Astrocyte (in vitro differentiated cells and primary cell): ENCODE results near the gene ZNF862.

Experiments
- EZH2 ChIP-seq: IDR thresholded peaks from 2 replicates; pipeline ENCODE4 v1.6.1; 2012; ENCODE audit warnings: mild to moderate bottlenecking, low read length, inconsistent platforms; ENCODE audit not compliant: insufficient read depth
- TF ChIP-seq, protein P1 (sequence below): IDR thresholded peaks from 2 replicates; pipeline ENCODE4 v1.5.1; 2011; ENCODE audit warnings: low read depth, mild to moderate bottlenecking, inconsistent platforms, low read length, moderate library complexity; ENCODE audit not compliant: insufficient read depth

DNA sequence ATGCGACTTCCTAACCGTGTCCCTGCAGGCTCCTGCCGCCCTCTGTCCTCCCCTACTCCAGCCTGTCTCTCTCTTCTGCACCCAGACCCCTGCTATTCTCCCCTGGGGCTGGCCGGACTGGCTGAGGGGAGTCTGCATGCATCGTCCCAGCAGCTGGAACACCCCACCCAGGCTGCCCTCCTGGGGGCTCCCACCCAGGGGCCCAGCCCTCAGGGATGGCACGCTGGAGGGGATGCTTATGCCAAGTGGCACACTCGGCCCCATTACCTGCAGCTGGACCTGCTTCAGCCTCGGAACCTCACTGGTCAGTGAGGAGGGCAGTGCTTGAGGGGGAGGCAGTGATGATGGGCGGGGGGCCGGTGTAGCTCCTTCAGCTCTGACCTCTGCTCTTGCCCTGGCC lies 43.0 kb upstream of the ZNF862 start:
- TF ChIP-seq, protein P1, sequence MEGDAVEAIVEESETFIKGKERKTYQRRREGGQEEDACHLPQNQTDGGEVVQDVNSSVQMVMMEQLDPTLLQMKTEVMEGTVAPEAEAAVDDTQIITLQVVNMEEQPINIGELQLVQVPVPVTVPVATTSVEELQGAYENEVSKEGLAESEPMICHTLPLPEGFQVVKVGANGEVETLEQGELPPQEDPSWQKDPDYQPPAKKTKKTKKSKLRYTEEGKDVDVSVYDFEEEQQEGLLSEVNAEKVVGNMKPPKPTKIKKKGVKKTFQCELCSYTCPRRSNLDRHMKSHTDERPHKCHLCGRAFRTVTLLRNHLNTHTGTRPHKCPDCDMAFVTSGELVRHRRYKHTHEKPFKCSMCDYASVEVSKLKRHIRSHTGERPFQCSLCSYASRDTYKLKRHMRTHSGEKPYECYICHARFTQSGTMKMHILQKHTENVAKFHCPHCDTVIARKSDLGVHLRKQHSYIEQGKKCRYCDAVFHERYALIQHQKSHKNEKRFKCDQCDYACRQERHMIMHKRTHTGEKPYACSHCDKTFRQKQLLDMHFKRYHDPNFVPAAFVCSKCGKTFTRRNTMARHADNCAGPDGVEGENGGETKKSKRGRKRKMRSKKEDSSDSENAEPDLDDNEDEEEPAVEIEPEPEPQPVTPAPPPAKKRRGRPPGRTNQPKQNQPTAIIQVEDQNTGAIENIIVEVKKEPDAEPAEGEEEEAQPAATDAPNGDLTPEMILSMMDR = no peak
- TF ChIP-seq EZH2 = no peak
